GM10847 (cell line): ENCODE results near the gene PPP1R26.

Source experiments
- POLR2A ChIP-seq: IDR thresholded peaks from 2 replicates; pipeline ENCODE4 v1.6.1; 2011; ENCODE audit not compliant: insufficient read length; ENCODE audit errors: extremely low read depth

Gene PPP1R26, protein sequence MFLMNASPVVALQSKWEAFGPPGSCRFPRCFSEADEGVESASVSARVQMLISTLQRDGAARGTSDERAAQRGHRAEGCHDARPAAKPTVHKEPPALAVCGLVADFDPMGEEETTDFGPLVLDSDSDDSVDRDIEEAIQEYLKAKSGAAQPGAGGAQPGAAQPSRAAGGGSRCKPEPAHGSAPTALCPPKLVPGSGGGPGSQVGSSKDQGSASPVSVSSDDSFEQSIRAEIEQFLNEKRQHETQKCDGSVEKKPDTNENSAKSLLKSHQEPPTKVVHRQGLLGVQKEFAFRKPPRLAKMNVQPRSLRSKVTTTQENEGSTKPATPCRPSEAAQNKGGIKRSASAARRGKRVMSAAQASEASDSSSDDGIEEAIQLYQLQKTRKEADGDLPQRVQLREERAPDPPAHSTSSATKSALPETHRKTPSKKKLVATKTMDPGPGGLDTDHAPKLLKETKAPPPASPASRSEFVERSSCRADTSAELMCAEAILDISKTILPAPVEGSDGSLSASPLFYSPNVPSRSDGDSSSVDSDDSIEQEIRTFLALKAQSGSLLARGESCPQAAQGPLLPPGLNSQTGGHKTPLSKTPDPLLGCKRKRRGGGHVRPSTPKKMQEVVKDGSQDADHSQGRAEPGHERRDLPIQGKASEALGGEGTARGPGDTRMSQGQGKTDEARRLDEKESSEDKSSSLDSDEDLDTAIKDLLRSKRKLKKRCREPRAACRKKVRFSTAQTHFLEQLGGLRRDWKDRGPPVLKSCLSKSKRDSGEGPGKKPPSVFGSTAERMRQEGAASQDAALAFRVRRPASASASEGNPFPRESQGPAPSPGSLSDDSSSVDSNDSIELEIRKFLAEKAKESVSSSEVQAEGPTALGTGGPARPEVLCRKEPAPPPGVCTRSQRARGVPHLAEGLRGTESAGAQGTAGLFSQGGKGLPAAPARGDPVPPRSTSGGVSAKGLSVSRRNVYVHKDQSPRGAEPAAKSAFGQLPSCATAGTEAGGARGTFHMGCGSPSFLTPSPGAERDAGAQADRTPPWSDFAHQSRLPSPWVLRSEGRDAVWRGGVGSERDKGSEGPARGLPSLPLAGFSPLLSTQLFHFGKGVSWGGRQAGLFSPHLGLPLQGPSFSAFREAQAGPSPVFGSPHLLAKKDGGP (N-terminal part only)

GRCh38 chr9:135479469-135480052 is at the start of gene PPP1R26:
TSS of gene PPP1R26 (plus strand) at chr9:135479782. CDS start at chr9:135484511, 4,729 bp downstream.
- no peak for TF ChIP-seq POLR2A

DNA sequence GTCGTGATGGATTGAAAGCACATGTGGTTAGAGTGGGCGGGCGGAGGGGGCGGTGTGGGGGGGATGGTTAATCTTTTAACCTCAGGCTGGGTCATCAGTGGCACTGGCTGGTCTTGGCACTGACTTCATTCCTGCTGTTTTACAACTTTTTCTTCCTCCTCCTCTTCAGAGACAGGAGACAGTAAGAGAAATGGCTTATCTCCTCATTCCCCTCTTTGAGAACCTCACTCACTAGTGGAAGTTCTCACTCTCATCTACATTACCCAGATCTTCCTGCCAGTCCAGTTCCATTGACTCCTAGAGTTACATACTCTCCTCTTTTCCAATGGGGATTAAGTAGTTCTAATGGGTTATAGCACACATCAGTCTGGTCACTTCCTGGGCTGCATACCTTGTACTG is 42.3 kb upstream of the PPP1R26 start:
- no peak for TF ChIP-seq POLR2A

DNA sequence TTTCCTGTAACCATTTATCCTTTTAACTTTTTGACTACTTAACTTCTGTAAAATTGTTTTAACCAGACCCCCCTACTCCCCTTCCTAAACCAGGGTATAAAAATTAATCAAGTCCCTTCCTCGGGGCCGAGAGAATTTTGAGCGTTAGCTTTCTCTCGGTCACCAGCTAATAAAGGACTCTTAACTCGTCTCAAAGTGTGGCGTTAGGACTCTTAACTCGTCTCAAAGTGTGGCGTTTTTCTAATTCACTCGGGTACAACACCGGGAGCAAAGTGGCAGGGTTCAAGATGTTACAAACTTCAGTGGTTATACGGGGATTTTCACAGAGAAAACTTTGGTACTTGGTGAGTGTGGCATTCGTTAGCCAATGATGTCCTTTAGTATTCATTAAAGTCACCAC is 39.7 kb upstream of the PPP1R26 start:
- no peak for TF ChIP-seq POLR2A

GRCh38 chr9:135440620-135441019 is 39.0 kb upstream of the PPP1R26 start:
- TF ChIP-seq POLR2A, result no peak

GRCh38 chr9:135442075-135442474 is 37.5 kb upstream of the PPP1R26 start:
- no peak for TF ChIP-seq POLR2A

DNA sequence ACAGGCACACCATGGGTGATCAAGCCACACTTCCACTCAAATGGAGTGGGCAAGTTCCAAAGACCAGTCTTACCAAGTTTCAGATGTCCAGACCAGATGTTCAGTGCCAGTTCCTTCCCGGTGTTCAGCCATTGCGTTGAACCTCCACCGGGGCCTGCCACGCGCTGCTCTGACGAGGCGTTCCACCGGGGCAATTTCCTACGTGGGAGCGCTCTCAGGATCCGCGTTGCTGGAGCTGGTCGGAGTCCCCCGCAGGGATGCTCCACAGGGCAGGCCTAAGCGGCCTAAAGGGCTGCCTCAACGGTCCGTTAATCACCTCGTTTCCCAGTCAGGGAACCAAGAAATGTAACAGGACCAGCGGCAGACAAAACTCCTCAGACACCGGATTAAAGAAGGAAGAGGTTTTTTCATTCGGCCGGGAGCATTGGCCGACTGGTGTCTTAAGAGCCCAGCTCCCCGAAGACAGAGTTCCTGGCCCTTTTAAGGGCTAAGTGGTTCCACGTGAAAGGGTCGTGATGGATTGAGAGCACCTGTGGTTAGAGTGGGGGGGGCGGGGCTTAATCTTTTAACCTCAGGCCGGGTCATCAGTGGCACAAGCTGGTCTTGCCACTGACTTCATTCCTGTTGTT is 35.7 kb upstream of the PPP1R26 start:
- no peak for TF ChIP-seq POLR2A

DNA sequence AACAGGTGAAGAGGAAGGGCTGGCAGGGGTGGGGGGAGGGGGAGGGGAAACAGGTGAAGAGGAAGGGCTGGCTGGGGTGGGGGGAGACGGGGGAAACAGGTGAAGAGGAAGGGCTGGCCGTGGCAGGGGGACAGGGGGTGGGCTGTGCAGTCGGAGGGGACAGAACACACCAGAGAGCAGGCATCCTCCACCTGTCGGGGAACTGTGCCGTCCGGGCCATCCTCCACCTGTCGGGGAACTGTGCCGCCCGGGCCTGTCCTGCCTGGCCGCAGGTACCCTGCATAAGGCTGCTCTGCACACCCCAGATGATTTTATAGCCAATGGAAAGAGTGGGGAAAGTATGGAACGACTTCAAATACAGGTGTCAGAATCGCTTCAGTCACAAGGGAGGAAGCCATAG is 32.5 kb upstream of the PPP1R26 start:
- TF ChIP-seq POLR2A, result no peak

- TF ChIP-seq POLR2A, result no peak
Measured at GRCh38 chr9:135448663-135449100, 30.9 kb upstream of the PPP1R26 start.

GRCh38 chr9:135450956-135451355 is 28.6 kb upstream of the PPP1R26 start:
- TF ChIP-seq POLR2A, result no peak

GRCh38 chr9:135454737-135455136 is 24.8 kb upstream of the PPP1R26 start:
- no peak for TF ChIP-seq POLR2A

- no peak for TF ChIP-seq POLR2A
Measured at GRCh38 chr9:135455401-135456030, 24.1 kb upstream of the PPP1R26 start.

DNA sequence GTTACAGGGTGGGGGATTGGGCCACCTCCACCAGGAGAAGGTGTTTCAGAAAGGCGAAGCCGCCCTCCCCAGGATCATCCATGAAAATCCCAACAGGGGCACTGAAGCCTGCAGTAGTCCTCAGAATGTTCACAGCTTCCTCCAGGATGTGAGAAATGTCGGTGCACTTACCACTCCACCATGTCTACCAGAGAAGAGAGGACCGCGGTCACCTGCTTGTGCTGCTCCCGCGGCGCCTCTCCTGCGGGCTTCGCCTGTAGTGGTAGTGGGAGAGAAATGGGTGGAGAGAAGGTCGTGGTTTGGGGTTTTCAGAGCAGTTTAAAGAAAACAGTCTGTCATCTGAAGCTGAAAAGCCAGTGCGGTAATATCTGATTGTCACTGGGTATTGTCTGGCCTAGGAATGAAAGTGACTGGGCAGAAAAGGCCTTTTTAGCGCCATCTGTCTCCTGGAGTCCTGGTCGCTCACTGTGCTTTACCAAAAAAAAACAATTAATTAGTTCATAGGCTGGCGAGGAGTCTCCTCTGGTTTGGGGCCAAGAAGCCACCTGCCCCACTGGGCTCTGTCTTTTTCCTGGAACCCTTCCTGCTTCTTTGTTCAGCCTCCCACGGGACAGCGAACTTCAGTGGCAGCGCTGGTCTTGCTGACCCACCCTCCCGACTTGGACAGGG is 23.0 kb upstream of the PPP1R26 start:
- TF ChIP-seq POLR2A, result no peak

GRCh38 chr9:135461936-135462335 is 17.6 kb upstream of the PPP1R26 start:
- no peak for TF ChIP-seq POLR2A

DNA sequence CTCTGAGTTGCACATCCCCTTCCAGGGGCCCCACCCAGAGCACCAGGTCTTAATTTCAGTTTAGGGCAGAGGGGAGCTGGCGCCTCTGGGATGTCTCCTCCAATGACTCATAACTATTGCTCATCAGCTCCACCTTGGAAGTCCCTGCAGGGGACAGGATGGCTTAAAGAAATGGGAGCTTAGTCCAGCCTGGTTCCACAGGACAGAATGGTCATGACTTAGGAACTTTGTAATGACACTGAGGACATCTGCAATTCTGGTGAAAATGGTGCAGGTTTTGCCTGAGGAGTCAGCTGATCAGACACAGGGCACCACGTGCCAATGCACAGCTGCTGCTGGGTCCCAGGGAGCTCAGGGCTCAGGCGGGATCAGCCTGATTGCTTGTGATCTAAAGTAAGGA is 16.4 kb upstream of the PPP1R26 start:
- no peak for TF ChIP-seq POLR2A
